ENCODE measurements around the gene IQUB. TPM values are rescaled to one million over a fixed set of nuclear protein-coding genes. Genes with fewer than 3 reads are reported as not detected.
A peak's percentile ranks its signal among the peaks of the same experiment; 100 is the strongest.
"Not testable (repeated sequence)": the region's sequence is repeated elsewhere in the genome, so short reads cannot be mapped to it uniquely, and the experiment has no call there.

Gene IQUB
- total RNA-seq, 4 donors from 2014 or later: 0.94 to 18.5 (median 7.2) TPM

- Histone ChIP-seq H3K4me3 (no peak overlapping the region), H3K4me1 (peaks cover 11 to 57% (median 17%) of the 10 kb centered on the region in 3 donors), H3K27ac (no peak overlapping the region), H3K36me3 (peaks cover 0 to 47% of the 10 kb centered on the region in 2 donors), H3K9me3 (no peaks in the 10 kb centered on the region), H3K27me3 (no peaks in the 10 kb centered on the region)
- TF ChIP-seq CTCF (IDR thresholded peaks at IDR 0.05) (no peak), POLR2AphosphoS5 (IDR thresholded peaks at IDR 0.05) (no peak), POLR2A (IDR thresholded peaks at IDR 0.05) (no peak), EP300 (IDR thresholded peaks at IDR 0.05) (no peak)
- ATAC-seq: no peak
- 85 to 93% methylated on average over 2 of the region's 2 CpGs for WGBS, 2 donors (ENCODE audit: low coverage in 1 of 2)
Measured at GRCh38 chr7:123552641-123553040, 18.2 kb upstream of the IQUB start.

GRCh38 chr7:123552134-123552533, 17.7 kb upstream of the IQUB start:
- not testable (repeated sequence) for H3K27ac ChIP-seq, H3K9me3 ChIP-seq, H3K27me3 ChIP-seq, H3K4me3 ChIP-seq, ATAC-seq
- Histone ChIP-seq H3K36me3 (peaks cover 0 to 51% of the 10 kb centered on the region in 2 donors), H3K4me1 (peaks cover 11 to 61% (median 17%) of the 10 kb centered on the region in 3 donors)

GRCh38 chr7:123548406-123548805, 14.0 kb upstream of the IQUB start:
- Histone ChIP-seq H3K36me3 (peaks cover 0 to 52% of the 10 kb centered on the region in 2 donors), H3K9me3 (no peaks in the 10 kb centered on the region), H3K4me3 (no peak overlapping the region), H3K27me3 (no peaks in the 10 kb centered on the region), H3K27ac (no peak overlapping the region), H3K4me1 (peaks cover 0 to 34% (median 0%) of the 10 kb centered on the region in 3 donors)
- WGBS, 2 donors (ENCODE audit: low coverage in 1 of 2): 29 to 75% methylated on average over 1 of the region's 1 CpG
- ATAC-seq: no peak
- no peak for TF ChIP-seq CTCF (IDR thresholded peaks at IDR 0.05)

GRCh38 chr7:123539871-123540270, 5.5 kb upstream of the IQUB start:
- H3K4me1 ChIP-seq: peaks cover 0 to 12% (median 0%) of the 10 kb centered on the region in 3 donors
- H3K4me3 ChIP-seq: no peak overlapping the region
- no peak for ATAC-seq
- H3K36me3 ChIP-seq: peaks cover 0 to 14% of the 10 kb centered on the region in 2 donors
- WGBS, 2 donors (ENCODE audit: low coverage in 1 of 2): 25 to 31% methylated on average over 1 of the region's 1 CpG
- no peak for TF ChIP-seq EP300 (IDR thresholded peaks at IDR 0.05)
- TF ChIP-seq POLR2A (IDR thresholded peaks at IDR 0.05): no peak
- TF ChIP-seq CTCF (IDR thresholded peaks at IDR 0.05): no peak
- no peak for TF ChIP-seq POLR2AphosphoS5 (IDR thresholded peaks at IDR 0.05)
- no peaks in the 10 kb centered on the region for H3K9me3 ChIP-seq
- no peaks in the 10 kb centered on the region for H3K27me3 ChIP-seq
- H3K27ac ChIP-seq: peak overlapping the region in 1 of 4 donors; percentile 19

GRCh38 chr7:123538897-123539296, 4.5 kb upstream of the IQUB start:
- H3K4me3 ChIP-seq: no peak overlapping the region
- 100% methylated on average over 1 of the region's 1 CpG; no CpG with 5 or more reads in 1 of the 2 donors for WGBS, 2 donors (ENCODE audit: low coverage in 1 of 2)
- no peaks in the 10 kb centered on the region for H3K9me3 ChIP-seq
- TF ChIP-seq POLR2AphosphoS5 (IDR thresholded peaks at IDR 0.05): no peak
- TF ChIP-seq CTCF (IDR thresholded peaks at IDR 0.05): no peak
- TF ChIP-seq EP300 (IDR thresholded peaks at IDR 0.05): no peak
- no peak for TF ChIP-seq POLR2A (IDR thresholded peaks at IDR 0.05)
- no peak for ATAC-seq
- H3K36me3 ChIP-seq: peaks cover 0 to 14% of the 10 kb centered on the region in 2 donors
- peak overlapping the region in 1 of 4 donors; percentile 39 for H3K27ac ChIP-seq
- peaks cover 0 to 16% (median 0%) of the 10 kb centered on the region in 3 donors for H3K4me1 ChIP-seq
- no peaks in the 10 kb centered on the region for H3K27me3 ChIP-seq
